Panc1 (cell line): ENCODE measurements around the gene UQCRFS1.

Source experiments
- CTCF ChIP-seq: fragments of 450-650 bp; IDR thresholded peaks from 2 replicates; pipeline ENCODE4 v1.5.1; 2017; ENCODE audit warnings: mild to moderate bottlenecking
- POLR2AphosphoS5 ChIP-seq: IDR thresholded peaks from 2 replicates; pipeline ENCODE4 v1.6.1; 2012; ENCODE audit warnings: mild to moderate bottlenecking, low read depth, low read length, moderate library complexity
- REST ChIP-seq, 2 experiments: IDR thresholded peaks; 2 replicates each; pipeline ENCODE4 v1.6.1; 2011 to 2012; ENCODE audit warnings: low read depth in 2 of 2, control low read depth in 1 of 2, low read length in 1 of 2, mild to moderate bottlenecking in 1 of 2, moderate library complexity in 1 of 2; ENCODE audit not compliant: insufficient read depth in 1 of 2

DNA sequence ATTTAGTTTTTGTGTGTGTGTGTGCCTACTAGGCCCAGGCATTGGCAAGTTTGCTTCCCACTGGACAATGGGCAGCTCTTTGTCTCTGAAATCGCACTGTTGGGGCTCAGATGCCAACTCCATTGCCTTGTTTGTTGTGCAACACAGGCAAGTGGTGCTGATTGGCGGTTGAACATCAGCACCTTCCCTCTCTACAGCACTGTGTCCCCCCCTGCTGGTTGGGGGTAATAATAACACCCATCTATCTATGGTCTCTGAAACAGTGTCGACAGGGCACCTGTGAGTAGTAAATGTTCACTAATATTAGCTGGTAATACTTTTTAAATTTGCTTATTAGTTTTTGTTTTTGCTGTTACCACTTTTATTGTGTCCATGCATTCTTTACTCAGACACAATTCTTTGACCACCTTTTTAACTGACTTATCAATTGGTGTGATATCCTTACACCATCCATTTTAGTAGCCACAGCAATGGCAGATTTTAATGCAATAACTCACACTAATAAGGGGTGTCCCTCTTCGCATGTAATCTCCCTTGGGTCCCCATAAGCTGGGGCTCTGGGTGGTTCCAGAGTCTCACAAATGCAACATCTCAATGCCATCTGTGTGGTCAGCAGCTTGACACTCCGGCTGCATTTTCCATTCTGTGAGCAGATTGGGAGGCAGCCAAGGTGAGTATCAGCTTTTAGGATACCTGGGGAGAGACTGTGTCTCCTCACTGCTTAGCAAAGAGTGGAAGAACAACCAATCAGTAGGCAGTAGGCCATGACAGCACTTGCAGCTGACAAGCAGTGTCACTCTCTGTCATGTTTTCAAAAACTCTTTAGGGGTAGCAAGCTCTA, 47.7 kb upstream of the UQCRFS1 start:
- TF ChIP-seq CTCF (peak; percentile 87), REST (IDR thresholded peaks at IDR 0.05; ENCODE audit: insufficient read depth in 1 of 2, low read depth in 2 of 2, low read length in 1 of 2) (no peak), POLR2AphosphoS5 (no peak)
